Right atrium auricular region (tissue), 2 donors: ENCODE measurements around the gene GOSR2. TPM values are rescaled to one million over a fixed set of nuclear protein-coding genes. Genes with fewer than 3 reads are reported as not detected.

Experiments
- DNase-seq: peaks from one replicate; pipeline ENCODE4 v3.0.0-alpha.2; 2019; ENCODE audit warnings: low spot score
- H3K27ac ChIP-seq, 2 donors: fragments of 200-600 bp; sonication (generic); 1 replicate in 1 of 2; 2 replicates in 1 of 2; pipeline ENCODE4 v1.5.1; 2016 to 2019
- H3K27me3 ChIP-seq, 2 donors: fragments of 200-600 bp; sonication (generic); one replicate each; pipeline versions ENCODE4 v1.5.1 to v1.6.0; 2017 to 2019
- H3K36me3 ChIP-seq: fragments of 200-600 bp; sonication (generic); one replicate; pipeline ENCODE4 v1.5.1; 2016
- H3K4me1 ChIP-seq, 2 donors: fragments of 200-600 bp; sonication (generic); one replicate each; pipeline versions ENCODE4 v1.5.1 to v1.6.0; 2017 to 2019
- H3K4me3 ChIP-seq, 2 donors: fragments of 200-600 bp; sonication (generic); 1 replicate in 1 of 2; 2 replicates in 1 of 2; pipeline ENCODE4 v1.5.1; 2017 to 2019; ENCODE audit warnings: mild to moderate bottlenecking in 1 of 2, moderate library complexity in 1 of 2
- H3K9me3 ChIP-seq, 2 donors: fragments of 200-600 bp; sonication (generic); one replicate each; pipeline ENCODE4 v1.5.1; 2019
- CTCF ChIP-seq, 2 donors: fragments of 200-600 bp; sonication (generic); IDR thresholded peaks; one replicate each; pipeline ENCODE4 v1.5.1; 2019; ENCODE audit warnings: antibody characterized with exemption in 2 of 2
- microRNA-seq, 2 donors: library from miRNA; unstranded; fragments of <30 nt; microRNA quantifications; one replicate each; pipeline ENCODE4, GENCODE V29; 2016 to 2017; ENCODE audit warnings: borderline number of aligned reads in 2 of 2, borderline replicate concordance in 1 of 2
- total RNA-seq, 2 donors: library from RNA; depleted of rRNA; stranded (reverse); fragments of >200 nt; gene quantifications; one replicate each; pipeline ENCODE4 v1.1.0, GENCODE V29; 2016

Gene GOSR2
- total RNA-seq, 2 donors from 2014 or later = 35.9 to 38.6 TPM

GRCh38 chr17:46991617-46992016 lies 68.7 kb downstream of the GOSR2 start:
- Histone ChIP-seq H3K4me3 (no peak overlapping the region), H3K27me3 (no peaks in the 10 kb centered on the region), H3K9me3 (no peaks in the 10 kb centered on the region), H3K4me1 (no peaks in the 10 kb centered on the region), H3K36me3 (no peaks in the 10 kb centered on the region), H3K27ac (no peak overlapping the region)
- DNase-seq = no peak
- no peak for TF ChIP-seq CTCF (IDR thresholded peaks at IDR 0.05)

Small RNA genes within 50 kb of the gene (microRNA-seq; reads per million reads assigned to microRNA genes)
- gene MIR5089 = 0 reads per million in 2 donors

Other genes starting within 250 kb of the GOSR2 start
- 1 to 10 TPM in 1 of 2 donors, under 1 TPM in 1; 0.44 to 1.2 TPM for gene WNT3, start 104.5 kb upstream of the GOSR2 start, total RNA-seq
- gene WNT9B, start 71.6 kb upstream of the GOSR2 start, total RNA-seq = 10 to 100 TPM in 1 of 2 donors, 1 to 10 TPM in 1; 2.4 to 22.1 TPM
- not detected for gene RPRML, start 56.1 kb downstream of the GOSR2 start, total RNA-seq